Common myeloid progenitor, CD34-positive (primary cell): ENCODE data around the gene ZFYVE9.

ENCODE experiments used
- CTCF ChIA-PET: fragments of 350-600 bp; sonication (Branson Sonifier 250); formaldehyde crosslinking; loops from one replicate; lab custom pipeline; 2021; ENCODE audit warnings: antibody characterized with exemption; lab: Charles Lee
- POLR2A ChIA-PET: fragments of 350-600 bp; sonication (Branson Sonifier 250); formaldehyde crosslinking; loops from one replicate; lab custom pipeline; 2021; ENCODE audit warnings: antibody characterized with exemption; lab: Charles Lee
- DNase-seq, 3 donors: peaks; one replicate each; pipeline versions ENCODE4 v3.0.0 to v3.0.0-alpha.2; 2013
- H3K27ac ChIP-seq, 2 experiments: 1 replicate in 1 of 2; 2 replicates in 1 of 2; pipeline ENCODE4 v1.7.0; 2013; ENCODE audit warnings: inconsistent platforms in 2 of 2, low read length in 2 of 2, mild to moderate bottlenecking in 2 of 2, low read depth in 1 of 2, moderate library complexity in 1 of 2; ENCODE audit not compliant: severe bottlenecking in 2 of 2, insufficient read depth in 1 of 2, poor library complexity in 1 of 2
- H3K27me3 ChIP-seq, 5 experiments: replicated peaks in 2 of 5; 1 replicate in 3 of 5; 2 replicates in 2 of 5; pipeline versions ENCODE4 v1.6.1 to v1.7.0; 2013; ENCODE audit warnings: low read length in 4 of 5, mild to moderate bottlenecking in 2 of 5, moderate library complexity in 2 of 5, inconsistent platforms in 1 of 5; ENCODE audit not compliant: insufficient read depth in 5 of 5, control insufficient read depth in 4 of 5
- H3K36me3 ChIP-seq, 4 experiments: 1 replicate in 2 of 4; 2 replicates in 2 of 4; pipeline versions ENCODE4 v1.6.1 to v1.7.0; 2013; ENCODE audit warnings: low read length in 3 of 4, control low read depth in 1 of 4, mild to moderate bottlenecking in 1 of 4; ENCODE audit not compliant: control insufficient read depth in 4 of 4, insufficient read depth in 4 of 4
- H3K4me1 ChIP-seq, 4 experiments: 1 replicate in 3 of 4; 2 replicates in 1 of 4; pipeline versions ENCODE4 v1.6.1 to v1.7.1; 2013; ENCODE audit warnings: low read length in 3 of 4, mild to moderate bottlenecking in 3 of 4, control low read depth in 1 of 4, inconsistent platforms in 1 of 4, moderate library complexity in 1 of 4; ENCODE audit not compliant: control insufficient read depth in 4 of 4, insufficient read depth in 4 of 4; ENCODE audit errors: control extremely low read depth in 1 of 4
- H3K4me3 ChIP-seq, 7 experiments: 1 replicate in 4 of 7; 2 replicates in 3 of 7; pipeline versions ENCODE4 v1.5.1 to v1.7.0; 2013; ENCODE audit warnings: mild to moderate bottlenecking in 7 of 7, low read length in 6 of 7, moderate library complexity in 6 of 7, inconsistent platforms in 2 of 7, low read depth in 2 of 7, control low read depth in 1 of 7; ENCODE audit not compliant: insufficient read depth in 4 of 7, control insufficient read depth in 1 of 7; ENCODE audit errors: extremely low read depth in 1 of 7
- H3K9me3 ChIP-seq, 5 experiments: 1 replicate in 4 of 5; 2 replicates in 1 of 5; pipeline versions ENCODE4 v1.6.1 to v1.7.1; 2013; ENCODE audit warnings: low read length in 4 of 5, mild to moderate bottlenecking in 2 of 5, inconsistent platforms in 1 of 5, low read depth in 1 of 5, moderate library complexity in 1 of 5; ENCODE audit not compliant: control insufficient read depth in 4 of 5, insufficient read depth in 2 of 5; ENCODE audit errors: control extremely low read depth in 1 of 5
- WGBS: methylation state at CpG from one replicate; pipeline ENCODE4 v1.1.5; 2013; ENCODE audit not compliant: insufficient coverage; 5-methylcytosine and 5-hydroxymethylcytosine counted together

ZFYVE9 gene

DNA sequence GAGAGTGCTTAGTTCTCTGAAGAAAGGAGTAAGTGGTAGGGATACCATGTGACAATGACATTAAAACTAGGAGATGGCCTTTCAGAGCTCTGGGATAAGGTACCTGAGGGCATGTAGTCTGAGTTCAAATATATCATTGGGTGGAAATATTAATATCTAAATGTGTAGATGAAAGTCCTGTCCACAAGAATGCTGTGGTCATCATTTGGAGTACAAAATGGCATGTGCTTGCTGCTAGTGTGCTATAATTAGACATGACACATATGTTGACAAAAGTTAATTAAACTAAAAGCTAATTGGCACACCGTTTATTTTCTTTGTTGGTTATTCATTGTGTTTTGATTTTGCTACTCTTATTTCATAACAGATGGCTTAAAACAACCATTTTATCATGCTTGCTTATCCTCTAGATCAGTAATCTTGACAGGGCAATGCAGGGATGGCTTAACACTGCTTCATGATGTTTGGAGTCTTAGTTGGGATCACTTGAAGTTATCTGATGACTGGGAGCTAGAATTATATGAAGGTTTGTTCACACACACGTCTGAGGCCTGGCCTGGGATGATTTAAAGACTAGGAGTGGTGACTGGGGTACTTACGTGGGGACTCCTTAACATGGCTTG lies 193.1 kb downstream of the ZFYVE9 start:
- WGBS: 96% methylated on average over 2 of the region's 3 CpGs
- Histone ChIP-seq H3K27me3 (no peaks in the 10 kb centered on the region), H3K4me3 (no peak overlapping the region), H3K4me1 (peaks cover 0 to 5% (median 0%) of the 10 kb centered on the region in 4 experiments), H3K9me3 (no peaks in the 10 kb centered on the region), H3K27ac (no peak overlapping the region), H3K36me3 (peaks cover 0 to 6% (median 1%) of the 10 kb centered on the region in 4 experiments)
- CTCF ChIA-PET: interaction anchor here (0.5 to 0.6 kb wide), 2 partner anchors 130 to 1783 kb away, joined by 3 read pairs; no protein-coding TSS in a partner anchor
- POLR2A ChIA-PET: no interaction called here
- DNase-seq: no peak

DNA sequence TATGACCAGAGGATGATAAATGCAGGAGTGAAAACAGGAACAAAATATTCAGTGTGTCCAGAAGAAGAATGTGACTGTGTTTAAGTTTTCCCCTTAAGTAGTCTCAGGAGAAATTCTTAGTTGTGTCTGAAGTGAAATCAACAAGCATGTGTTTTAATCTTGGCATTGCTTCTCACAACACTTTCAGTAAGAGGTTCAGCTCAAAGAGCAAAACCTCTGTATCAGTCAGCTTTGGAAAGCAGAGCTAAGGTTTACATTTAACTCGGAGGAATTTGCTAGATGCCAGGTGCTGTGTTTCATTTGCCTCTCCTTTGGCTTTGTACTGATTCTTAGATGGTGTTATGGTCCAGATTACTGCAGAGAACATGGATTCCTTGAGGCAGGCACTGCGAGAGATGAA lies 195.6 kb downstream of the ZFYVE9 start:
- Histone ChIP-seq H3K27me3 (no peaks in the 10 kb centered on the region), H3K36me3 (peaks cover 0 to 8% (median 1%) of the 10 kb centered on the region in 4 experiments), H3K4me3 (no peak overlapping the region), H3K9me3 (no peaks in the 10 kb centered on the region), H3K4me1 (no peaks in the 10 kb centered on the region), H3K27ac (no peak overlapping the region)
- CTCF ChIA-PET: no interaction called here
- WGBS: 100% methylated on average over 1 of the region's 2 CpGs
- DNase-seq: no peak
- POLR2A ChIA-PET: no interaction called here

DNA sequence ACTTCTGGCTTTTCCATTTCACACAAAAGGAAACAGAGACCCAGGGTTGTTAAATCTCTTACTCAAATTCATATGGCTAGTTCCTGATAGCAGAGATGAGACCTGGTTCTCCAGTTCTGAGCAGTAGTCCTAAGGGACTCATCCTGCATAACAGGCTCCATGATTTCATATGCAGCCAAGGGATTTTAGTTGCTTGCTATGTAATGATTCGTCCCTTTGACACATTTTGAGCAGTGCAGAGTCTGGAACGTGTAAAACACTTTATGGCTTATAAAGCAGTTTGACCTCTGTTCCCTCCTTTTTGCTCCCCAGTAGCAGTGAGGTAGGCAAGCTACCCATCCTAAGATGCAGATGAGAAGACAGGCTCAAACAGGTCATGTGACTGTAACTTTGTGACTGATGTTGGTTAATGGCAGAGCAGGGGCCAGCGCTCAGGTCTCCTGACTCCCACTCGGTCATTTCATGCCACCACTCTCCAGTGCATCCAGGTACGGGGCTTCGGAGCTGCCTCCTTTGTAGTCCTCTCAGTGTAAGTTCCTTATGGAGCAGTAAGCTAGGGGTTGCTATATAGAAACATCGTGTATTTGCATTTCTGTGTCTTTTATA lies 199.9 kb downstream of the ZFYVE9 start:
- peaks cover 0 to 4% (median 0%) of the 10 kb centered on the region in 4 experiments for H3K36me3 ChIP-seq
- no peak overlapping the region for H3K4me3 ChIP-seq

DNA sequence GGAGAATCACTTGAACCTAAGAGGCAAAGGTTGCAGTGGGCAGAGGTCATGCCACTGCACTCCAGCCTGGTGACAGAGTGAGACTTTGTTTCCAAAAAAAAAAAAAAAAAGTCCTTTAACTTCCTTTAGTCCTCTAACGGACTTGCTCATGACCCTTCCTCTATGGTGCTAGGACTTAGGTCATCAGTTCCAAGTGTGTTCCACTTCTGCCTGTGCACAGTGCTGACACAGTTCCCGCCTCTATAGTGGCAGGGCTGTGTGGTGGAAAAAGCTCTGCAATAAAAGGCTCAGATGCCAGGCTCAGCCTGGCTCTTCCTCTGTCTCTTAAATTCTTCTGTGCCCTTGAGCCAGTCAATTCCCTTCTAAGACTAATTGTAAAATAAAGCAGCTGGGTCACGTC lies 202.1 kb downstream of the ZFYVE9 start:
- Histone ChIP-seq H3K36me3 (peaks cover 0 to 4% (median 0%) of the 10 kb centered on the region in 4 experiments), H3K27me3 (no peaks in the 10 kb centered on the region), H3K4me1 (peaks cover 3 to 8% (median 7%) of the 10 kb centered on the region in 4 experiments), H3K27ac (no peak overlapping the region), H3K9me3 (no peaks in the 10 kb centered on the region), H3K4me3 (no peak overlapping the region)
- POLR2A ChIA-PET: no interaction called here
- CTCF ChIA-PET: no interaction called here
- no peak for DNase-seq
- 83% methylated on average over 2 of the region's 3 CpGs for WGBS

More for the DNA sequence above, 199.9 kb downstream of the ZFYVE9 start:
- no peaks in the 10 kb centered on the region for H3K9me3 ChIP-seq
- CTCF ChIA-PET: no interaction called here
- H3K4me1 ChIP-seq: no peaks in the 10 kb centered on the region
- H3K27me3 ChIP-seq: no peaks in the 10 kb centered on the region
- POLR2A ChIA-PET: no interaction called here
- no peak for DNase-seq
- 100% methylated on average over 1 of the region's 7 CpGs for WGBS
- no peak overlapping the region for H3K27ac ChIP-seq

DNA sequence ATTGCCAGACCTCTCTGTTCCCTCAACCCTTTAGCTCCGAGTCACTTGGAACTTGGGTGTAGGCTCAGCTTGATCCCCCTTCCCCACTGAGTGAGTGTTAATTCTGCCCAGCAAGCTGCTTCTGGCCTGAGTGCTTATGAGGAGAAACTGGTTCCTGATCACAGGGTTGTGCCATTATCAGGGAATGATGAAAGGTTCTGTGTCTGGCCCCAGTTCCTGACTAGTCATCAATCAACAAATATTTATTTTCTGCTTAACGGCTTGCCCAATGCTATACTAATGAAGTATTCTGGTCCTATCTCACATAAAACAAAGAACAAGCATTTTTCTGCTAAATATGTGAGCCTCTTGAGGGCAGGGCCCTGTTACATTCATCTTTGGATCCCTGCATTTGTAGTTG lies 203.4 kb downstream of the ZFYVE9 start:
- Histone ChIP-seq H3K27me3 (no peaks in the 10 kb centered on the region), H3K36me3 (peaks cover 0 to 2% (median 0%) of the 10 kb centered on the region in 4 experiments), H3K27ac (no peak overlapping the region), H3K9me3 (no peaks in the 10 kb centered on the region), H3K4me1 (peaks cover 5 to 20% (median 14%) of the 10 kb centered on the region in 4 experiments), H3K4me3 (no peak overlapping the region)
- DNase-seq: no peak
- 94% methylated on average over 2 of the region's 2 CpGs for WGBS
- POLR2A ChIA-PET: no interaction called here
- CTCF ChIA-PET: no interaction called here

DNA sequence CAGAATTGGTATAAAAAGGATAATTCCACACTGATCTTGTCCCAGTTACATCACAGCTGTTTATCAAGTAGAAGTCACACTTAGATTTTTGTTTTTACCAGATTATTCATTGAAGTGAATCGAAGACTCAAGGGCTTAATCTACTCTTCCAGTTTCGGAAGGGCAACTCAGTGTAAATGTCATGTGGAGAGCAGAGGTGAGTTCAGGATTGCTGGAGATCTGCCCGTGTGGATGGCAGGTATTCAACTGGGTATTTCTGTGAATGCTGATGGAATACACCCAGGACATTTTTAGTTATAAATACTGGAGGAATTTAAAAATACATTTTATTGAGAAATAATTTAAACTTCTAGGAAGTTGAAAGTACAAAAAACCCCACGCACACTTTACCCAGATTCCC lies 204.8 kb downstream of the ZFYVE9 start:
- Histone ChIP-seq H3K36me3 (peaks cover 0 to 8% (median 3%) of the 10 kb centered on the region in 4 experiments), H3K4me3 (no peak overlapping the region), H3K27me3 (no peaks in the 10 kb centered on the region), H3K27ac (no peak overlapping the region), H3K4me1 (peaks cover 5 to 20% (median 14%) of the 10 kb centered on the region in 4 experiments), H3K9me3 (no peaks in the 10 kb centered on the region)
- DNase-seq: no peak
- CTCF ChIA-PET: no interaction called here
- POLR2A ChIA-PET: no interaction called here
- WGBS: 100% methylated on average over 3 of the region's 4 CpGs

DNA sequence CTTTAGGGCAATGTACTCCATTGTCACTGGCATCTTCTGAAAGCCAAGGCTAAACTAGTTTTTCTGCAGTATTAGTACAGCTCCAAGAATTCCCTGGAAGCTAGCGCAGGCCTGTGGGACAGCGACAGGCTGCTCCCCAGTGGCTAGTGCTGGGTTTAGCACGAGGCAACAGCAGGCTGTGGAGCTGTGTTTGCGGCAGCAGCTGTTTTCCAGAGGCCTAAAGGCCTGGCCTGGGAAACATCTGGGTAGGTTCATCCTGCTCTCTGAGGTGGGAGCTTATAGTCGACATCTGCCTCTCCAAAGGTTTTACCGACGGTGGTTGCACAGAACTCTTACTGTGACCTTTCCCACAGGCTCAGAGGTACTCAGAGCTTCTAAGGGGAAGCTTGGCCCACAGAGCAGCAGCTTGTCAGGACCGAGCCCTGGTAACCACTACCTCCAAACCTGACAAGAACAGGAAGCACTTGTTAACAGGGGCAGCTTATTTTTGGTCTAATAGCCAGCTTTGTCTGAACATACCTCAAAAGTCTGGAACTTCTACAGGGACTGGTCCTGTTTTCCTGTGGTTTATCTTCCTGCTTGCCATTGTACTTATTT lies 206.9 kb downstream of the ZFYVE9 start:
- H3K27me3 ChIP-seq: no peaks in the 10 kb centered on the region
- DNase-seq: peak; percentile 23 to 82 (median 80)
- ChIA-PET CTCF (interaction anchor here (0.7 to 1.4 kb wide), 6 partner anchors 11 to 221 kb away, joined by 3 to 6 read pairs (median 3); partner anchors contain the start of gene CC2D1B), POLR2A (interaction anchor here (0.6 to 1.1 kb wide), 4 partner anchors 16 to 206 kb away, joined by 3 to 5 read pairs (median 3); partner anchors contain the start of gene CC2D1B)
- H3K9me3 ChIP-seq: no peaks in the 10 kb centered on the region
- 17% methylated on average over 8 of the region's 8 CpGs for WGBS
- peak overlapping the region in 1 of 7 experiments; percentile 13 for H3K4me3 ChIP-seq
- H3K36me3 ChIP-seq: peaks cover 2 to 25% (median 14%) of the 10 kb centered on the region in 4 experiments
- peaks cover 5 to 20% (median 14%) of the 10 kb centered on the region in 4 experiments for H3K4me1 ChIP-seq
- H3K27ac ChIP-seq: peak overlapping the region in 1 of 2 experiments; percentile 47
